Measurements from ENCODE around the gene TLCD3A.
"Not testable (repeated sequence)": the region's sequence is repeated elsewhere in the genome, so short reads cannot be mapped to it uniquely, and the experiment has no call there.

The TLCD3A gene

DNA sequence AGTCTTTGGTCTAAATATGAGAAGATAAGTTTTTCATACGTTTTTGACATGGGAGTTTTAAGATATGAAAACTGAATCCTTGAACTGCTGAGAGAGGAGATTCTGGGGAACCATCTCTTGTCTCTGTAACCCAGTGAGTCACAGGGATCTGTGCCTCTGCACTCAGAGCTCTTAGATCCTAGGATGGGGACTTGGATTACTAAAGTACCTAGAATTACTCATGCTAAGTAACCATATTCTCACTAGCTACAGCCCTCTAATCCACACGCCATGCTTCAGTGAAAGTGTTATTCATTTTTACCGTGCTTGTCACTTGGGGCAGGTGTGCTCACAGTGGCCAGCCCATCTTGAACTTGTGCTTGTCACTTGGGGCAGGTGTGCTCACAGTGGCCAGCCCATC lies 51.7 kb downstream of the TLCD3A start:
- no peak for DNase-seq (ENCODE audit: low read depth in 2 of 3, low spot score in 2 of 3)

DNA sequence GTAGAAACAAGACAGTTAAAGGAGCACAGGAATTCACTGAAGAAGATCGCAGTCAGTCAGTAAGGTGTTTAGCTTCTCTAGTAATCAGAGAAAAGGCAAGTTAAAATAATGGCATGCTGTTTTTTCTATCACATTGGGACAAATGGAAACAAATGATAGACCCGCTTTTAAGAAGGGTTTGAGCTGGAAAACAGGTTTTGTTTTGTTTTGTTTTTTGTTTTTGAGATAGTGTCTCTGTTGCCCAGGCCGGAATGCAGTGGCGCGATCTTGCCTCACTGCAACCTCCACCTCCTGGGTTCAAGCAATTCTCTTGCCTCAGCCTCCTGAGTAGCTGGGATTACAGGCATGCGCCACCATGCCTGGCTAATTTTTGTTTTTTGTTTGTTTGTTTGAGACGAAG lies 53.5 kb downstream of the TLCD3A start:
- not testable (repeated sequence) for DNase-seq (ENCODE audit: low read depth in 2 of 3, low spot score in 2 of 3)

DNA sequence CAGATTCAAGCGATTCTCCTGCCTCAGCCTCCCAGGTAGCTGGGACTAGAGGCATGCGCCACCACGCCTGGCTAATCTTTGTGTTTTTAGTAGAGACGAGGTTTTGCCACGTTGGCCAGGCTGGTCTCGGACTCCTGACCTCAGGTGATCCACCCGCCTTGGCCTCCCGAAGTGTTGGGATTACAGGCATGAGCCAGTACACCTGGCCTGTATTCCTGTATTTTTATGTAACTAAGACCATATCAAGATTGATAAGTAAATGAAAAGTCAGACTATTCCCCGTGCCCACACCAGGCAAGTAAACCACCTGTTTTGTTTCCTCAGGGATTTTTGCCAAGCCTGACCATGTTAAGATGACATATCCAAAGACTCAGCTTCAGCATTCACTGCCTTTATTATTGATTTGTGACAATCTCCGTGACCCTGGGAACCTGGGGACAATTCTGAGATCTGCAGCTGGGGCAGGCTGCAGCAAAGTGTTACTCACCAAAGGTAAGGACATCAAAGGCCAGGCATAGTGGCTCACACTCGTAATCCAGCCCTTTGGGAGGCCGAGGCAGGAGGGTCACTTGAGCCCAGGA lies 55.3 kb downstream of the TLCD3A start:
- no peak for DNase-seq (ENCODE audit: low read depth in 2 of 3, low spot score in 2 of 3)

DNA sequence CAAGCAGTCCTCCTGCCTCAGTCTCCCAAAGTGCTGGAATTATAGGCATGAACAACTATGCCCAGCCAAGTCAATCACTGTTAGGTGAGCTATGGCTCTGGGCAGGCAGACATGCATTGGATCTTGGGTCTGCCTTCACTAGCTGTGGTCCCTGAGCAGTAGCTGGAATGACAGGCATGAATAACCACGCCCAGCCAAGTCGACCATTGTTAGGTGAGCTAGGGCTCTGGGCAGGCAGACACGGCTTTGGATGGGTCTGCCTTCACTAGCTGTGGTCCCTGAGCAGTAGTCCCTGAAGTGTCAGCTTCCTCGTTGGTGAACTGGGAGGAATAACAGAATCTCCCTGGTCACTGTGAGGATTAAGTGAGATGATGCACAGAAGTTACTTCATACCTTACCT lies 56.2 kb downstream of the TLCD3A start:
- DNase-seq (ENCODE audit: low read depth in 2 of 3, low spot score in 2 of 3): no peak

DNA sequence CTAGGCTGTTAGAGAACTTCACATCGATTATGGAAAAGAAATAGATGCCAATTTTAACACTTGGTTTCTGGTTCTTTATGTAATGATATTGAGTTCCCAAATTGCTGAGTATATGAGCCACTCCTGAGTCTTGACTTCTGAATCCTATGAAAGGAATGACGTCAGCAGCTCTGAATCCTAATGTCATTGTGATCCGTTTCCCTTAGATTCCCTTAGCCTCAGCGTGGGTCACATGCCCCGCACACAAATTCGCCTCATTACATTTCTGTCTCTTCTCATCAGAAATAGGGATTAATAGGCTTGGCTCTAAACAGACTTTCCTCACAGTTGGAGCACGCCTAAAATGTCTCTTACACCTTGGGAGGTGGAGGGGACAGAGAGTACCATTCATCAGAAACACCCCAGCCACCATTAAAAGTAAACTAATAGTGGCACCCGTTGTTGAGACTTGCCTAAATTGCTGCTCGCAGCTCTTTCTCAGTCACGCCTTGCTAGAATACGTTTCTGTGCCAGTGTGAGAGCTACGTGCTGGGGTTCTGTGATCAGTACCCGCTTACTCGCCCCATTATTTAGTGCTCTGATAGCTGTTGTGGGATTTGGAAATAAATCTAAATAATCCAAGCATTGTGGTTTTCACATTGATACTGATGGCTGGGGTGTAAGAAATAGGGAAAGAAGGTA lies 56.9 kb downstream of the TLCD3A start:
- DNase-seq (ENCODE audit: low read depth in 2 of 3, low spot score in 2 of 3): no peak

DNA sequence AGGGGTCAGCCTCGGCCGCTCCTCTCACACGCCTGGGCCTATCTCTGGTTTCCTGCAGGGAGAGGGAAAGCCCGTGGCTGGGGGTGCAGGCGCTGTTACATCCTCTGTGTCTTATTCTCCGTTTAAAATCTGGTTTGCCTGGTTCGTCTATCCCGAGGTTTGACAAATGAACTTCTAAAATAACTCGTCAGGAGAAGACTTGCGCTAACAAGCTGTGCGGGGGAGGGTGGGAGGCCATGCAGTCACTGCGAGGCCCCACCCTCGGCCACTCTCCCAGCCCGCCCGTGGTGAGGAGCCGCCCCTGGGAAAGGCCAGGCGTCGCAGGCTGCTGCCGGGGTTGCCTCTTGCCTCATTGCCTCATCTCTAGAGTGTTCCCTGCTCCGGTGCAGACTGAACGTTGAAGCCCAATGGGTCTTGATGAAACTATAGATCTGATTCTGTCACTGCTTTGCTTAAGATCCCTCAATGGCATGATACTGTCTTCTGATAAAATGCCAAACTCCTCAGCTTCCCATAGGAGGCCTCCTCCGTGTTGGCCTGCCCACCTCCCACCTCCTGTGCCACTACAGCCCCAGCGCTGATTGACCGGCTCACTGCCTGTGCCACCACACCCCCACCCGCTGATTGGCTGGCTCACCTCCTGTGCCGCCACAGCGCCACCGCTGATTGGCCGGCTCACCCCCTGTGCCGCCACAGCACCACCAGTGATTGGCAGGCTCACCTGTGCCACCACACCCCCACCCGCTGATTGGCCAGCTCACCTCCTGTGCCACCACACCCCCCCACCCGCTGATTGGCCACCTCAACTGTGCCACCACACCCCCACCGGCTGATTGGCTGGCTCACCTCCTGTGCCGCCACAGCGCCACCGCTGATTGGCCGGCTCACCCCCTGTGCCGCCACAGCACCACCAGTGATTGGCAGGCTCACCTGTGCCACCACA lies 57.8 kb downstream of the TLCD3A start:
- DNase-seq (ENCODE audit: low read depth in 2 of 3, low spot score in 2 of 3): not testable (repeated sequence)

DNA sequence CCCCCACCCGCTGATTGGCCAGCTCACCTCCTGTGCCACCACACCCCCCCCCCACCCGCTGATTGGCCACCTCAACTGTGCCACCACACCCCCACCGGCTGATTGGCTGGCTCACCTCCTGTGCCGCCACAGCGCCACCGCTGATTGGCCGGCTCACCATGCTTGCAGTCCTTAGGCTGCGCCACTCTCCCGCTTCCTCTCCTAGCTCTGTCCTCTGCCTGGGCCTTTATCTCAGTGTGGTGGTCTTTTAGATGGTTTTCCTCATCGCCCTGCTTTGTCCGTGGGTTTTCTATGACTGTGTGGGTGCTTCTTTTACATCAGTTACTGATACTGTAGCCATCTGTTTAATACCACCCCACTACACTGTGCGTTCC lies 58.5 kb downstream of the TLCD3A start:
- DNase-seq (ENCODE audit: low read depth in 2 of 3, low spot score in 2 of 3): not testable (repeated sequence)

DNA sequence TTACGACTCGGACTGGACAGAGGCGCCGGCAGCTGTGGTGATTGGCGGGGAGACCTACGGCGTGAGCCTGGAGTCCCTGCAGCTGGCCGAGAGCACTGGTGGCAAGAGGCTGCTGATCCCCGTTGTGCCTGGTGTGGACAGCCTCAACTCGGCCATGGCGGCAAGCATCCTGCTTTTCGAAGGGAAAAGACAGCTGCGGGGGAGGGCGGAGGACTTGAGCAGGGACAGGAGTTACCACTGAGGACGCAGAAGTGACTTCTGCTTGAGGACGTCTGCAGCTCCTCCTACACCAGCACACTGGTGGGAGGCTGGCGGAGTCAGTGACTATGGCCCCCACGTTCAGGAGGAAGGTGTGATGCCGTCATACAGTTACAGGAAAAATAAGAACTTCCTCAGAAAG lies 59.4 kb downstream of the TLCD3A start:
- DNase-seq (ENCODE audit: low read depth in 2 of 3, low spot score in 2 of 3): no peak

DNA sequence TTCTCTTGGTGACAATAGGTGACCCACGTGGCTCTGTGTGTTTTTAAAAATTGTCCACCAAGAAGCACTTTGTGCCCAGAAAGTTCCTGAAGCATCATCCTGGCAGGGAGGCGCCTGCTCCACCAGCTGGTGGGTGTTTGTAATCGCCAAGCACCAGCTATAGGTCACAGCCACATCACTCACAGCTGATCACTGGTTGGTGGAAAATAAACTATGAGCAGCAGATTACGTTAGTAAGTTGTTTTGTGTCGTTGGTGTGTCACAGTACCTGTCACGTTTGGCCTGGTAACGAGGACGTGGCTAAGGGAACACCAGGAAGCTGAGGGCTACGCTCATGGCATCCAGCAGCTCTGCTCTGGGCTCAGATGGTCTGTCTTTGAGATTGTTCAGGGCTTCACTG lies 59.9 kb downstream of the TLCD3A start:
- no peak for DNase-seq (ENCODE audit: low read depth in 2 of 3, low spot score in 2 of 3)
